Kidney epithelial cell (primary cell): ENCODE measurements around the gene GPR17. TPM values are rescaled to one million over a fixed set of nuclear protein-coding genes. Genes with fewer than 3 reads are reported as not detected.

Experiments used
- DNase-seq: peaks from one replicate; pipeline ENCODE4 v3.0.0-alpha.2; 2010; ENCODE audit warnings: low read depth
- H3K27me3 ChIP-seq: 2 replicates; pipeline ENCODE4 v1.6.0; 2011; ENCODE audit warnings: low read length; ENCODE audit not compliant: control insufficient read depth, insufficient read depth
- H3K36me3 ChIP-seq: 2 replicates; pipeline ENCODE4 v1.5.1; 2011; ENCODE audit warnings: low read length; ENCODE audit not compliant: control insufficient read depth, insufficient read depth
- H3K4me3 ChIP-seq: 2 replicates; pipeline ENCODE4 v1.5.1; 2011; ENCODE audit warnings: low read depth, mild to moderate bottlenecking, control low read depth, low read length
- CTCF ChIP-seq: IDR thresholded peaks from 2 replicates; pipeline ENCODE4 v1.5.1; 2011; ENCODE audit warnings: mild to moderate bottlenecking, moderate library complexity, low read length, control low read depth, inconsistent platforms; ENCODE audit not compliant: insufficient read depth, poor library complexity, severe bottlenecking
- total RNA-seq: library from RNA; depleted of rRNA; stranded (reverse); fragments of >200 nt; gene quantifications from 2 replicates; pipeline ENCODE4 v1.2.3, GENCODE V29; 2015

GPR17 gene
- total RNA-seq, 1 donor from 2014 or later, result not detected

GRCh38 chr2:127626917-127627739, 18.8 kb upstream of the GPR17 start:
- Histone ChIP-seq H3K4me3 (no peak overlapping the region), H3K36me3 (no peaks in the 10 kb centered on the region), H3K27me3 (no peaks in the 10 kb centered on the region)
- DNase-seq, result no peak
- TF ChIP-seq CTCF, result no peak

DNA sequence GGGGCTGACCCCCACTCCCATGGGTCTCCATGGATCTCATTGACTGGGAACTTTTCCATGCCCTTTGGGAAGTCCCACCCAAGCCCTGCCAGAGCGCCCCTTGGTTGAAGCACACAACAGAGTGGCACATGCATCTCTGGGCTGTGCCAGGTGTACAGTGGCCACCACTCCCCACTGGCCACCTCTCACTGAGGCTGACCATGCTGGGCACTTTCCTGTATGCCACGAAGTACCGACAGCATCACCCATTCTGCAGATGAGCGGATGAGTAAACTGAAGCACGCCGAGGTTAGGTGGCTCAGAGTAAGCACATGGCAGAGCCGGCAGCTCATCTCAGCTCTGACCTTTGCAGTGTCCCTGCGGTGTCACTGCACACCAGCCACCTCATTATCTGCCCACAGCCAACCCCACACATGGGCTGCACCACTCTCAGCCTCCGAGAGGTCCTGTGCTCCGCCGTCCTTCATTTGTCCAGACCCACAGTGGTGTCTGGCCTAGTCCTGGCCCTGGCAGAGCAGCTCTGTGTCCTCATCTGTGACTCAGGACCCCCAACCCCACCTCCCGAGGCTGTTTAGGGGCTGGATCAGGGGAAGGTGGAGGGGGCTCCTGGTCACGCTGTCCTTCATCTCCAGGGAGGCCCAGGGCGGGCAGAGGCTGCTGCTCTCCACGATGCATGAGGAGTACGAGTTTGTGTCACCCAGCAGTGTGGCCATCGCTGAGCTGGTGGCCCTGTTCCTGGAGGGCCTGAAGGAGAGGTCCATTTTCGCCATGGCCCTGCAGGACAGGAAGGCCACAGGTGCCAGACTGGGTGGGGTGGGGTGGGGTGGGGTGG, 18.0 kb upstream of the GPR17 start:
- Histone ChIP-seq H3K4me3 (no peak overlapping the region), H3K36me3 (no peaks in the 10 kb centered on the region), H3K27me3 (no peaks in the 10 kb centered on the region)
- no peak for DNase-seq
- TF ChIP-seq CTCF, result no peak

- TF ChIP-seq CTCF, result no peak
- Histone ChIP-seq H3K27me3 (no peaks in the 10 kb centered on the region), H3K36me3 (no peaks in the 10 kb centered on the region), H3K4me3 (no peak overlapping the region)
- DNase-seq, result no peak
Measured at GRCh38 chr2:127628767-127629614, 17.0 kb upstream of the GPR17 start.

DNA sequence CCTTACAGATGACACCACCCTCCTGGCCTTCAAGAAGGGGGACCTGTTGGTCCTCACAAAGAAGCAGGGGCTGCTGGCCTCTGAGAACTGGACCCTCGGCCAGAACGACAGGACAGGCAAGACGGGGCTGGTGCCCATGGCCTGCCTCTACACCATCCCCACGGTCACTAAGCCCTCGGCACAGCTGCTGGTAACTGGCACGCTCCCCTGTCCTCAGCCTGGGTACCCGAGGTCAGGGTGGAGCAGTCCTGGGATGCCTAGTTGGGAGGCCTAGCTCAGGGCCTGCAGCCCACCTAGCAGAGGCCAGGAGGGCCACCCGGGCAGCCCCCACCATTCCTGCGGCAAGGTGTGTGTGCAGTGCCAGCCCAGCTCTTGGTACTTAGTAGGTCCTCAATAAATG, 16.3 kb upstream of the GPR17 start:
- no peaks in the 10 kb centered on the region for H3K27me3 ChIP-seq
- TF ChIP-seq CTCF, result no peak
- H3K4me3 ChIP-seq, result no peak overlapping the region
- no peaks in the 10 kb centered on the region for H3K36me3 ChIP-seq
- DNase-seq, result no peak

GRCh38 chr2:127630096-127630863, 15.7 kb upstream of the GPR17 start:
- no peak for TF ChIP-seq CTCF
- Histone ChIP-seq H3K36me3 (no peaks in the 10 kb centered on the region), H3K27me3 (no peaks in the 10 kb centered on the region), H3K4me3 (no peak overlapping the region)
- no peak for DNase-seq
